HUDEP-2 (cell line): ENCODE measurements around the gene ATP5MC2.

Source experiments
- DNase-seq, 76 experiments: peaks; one replicate each; lab custom pipeline; 2025; ENCODE audit not compliant: unreplicated experiment in 76 of 76; lab: John Stamatoyannopoulos, UW

Gene ATP5MC2

GRCh38 chr12:53618275-53618674 lies 57.6 kb downstream of the ATP5MC2 start:
- DNase-seq = no peak

GRCh38 chr12:53617700-53618099 lies 58.2 kb downstream of the ATP5MC2 start:
- no peak for DNase-seq

- DNase-seq = no peak
Measured at GRCh38 chr12:53616950-53617349, 58.9 kb downstream of the ATP5MC2 start.
